Type B pancreatic cell (in vitro differentiated cells): Measurements from ENCODE around the gene MYO3A. TPM values are rescaled to one million over a fixed set of nuclear protein-coding genes. Genes with fewer than 3 reads are reported as not detected.

Experiments used
- DNase-seq: peaks from one replicate; pipeline ENCODE4 v3.0.0; 2021; ENCODE audit warnings: mixed read lengths; ENCODE audit not compliant: unreplicated experiment; ENCODE audit errors: extremely low spot score
- H3K27ac Mint-ChIP-seq: 2 replicates; pipeline ENCODE4 v1.8.0; 2021; ENCODE audit warnings: mild to moderate bottlenecking, mixed read lengths
- H3K27me3 Mint-ChIP-seq: 2 replicates; pipeline ENCODE4 v1.8.0; 2021; ENCODE audit warnings: mixed read lengths
- H3K36me3 Mint-ChIP-seq: 2 replicates; pipeline ENCODE4 v1.8.0; 2021; ENCODE audit warnings: mixed read lengths
- H3K4me1 Mint-ChIP-seq: one replicate; pipeline ENCODE4 v1.8.0; 2021; ENCODE audit warnings: mixed read lengths; ENCODE audit not compliant: unreplicated experiment
- H3K4me3 Mint-ChIP-seq: 2 replicates; pipeline ENCODE4 v1.8.0; 2021; ENCODE audit warnings: mild to moderate bottlenecking, mixed read lengths
- H3K9me3 Mint-ChIP-seq: 2 replicates; pipeline ENCODE4 v1.8.0; 2021; ENCODE audit warnings: mixed read lengths
- CTCF ChIP-seq: fragments of 200-600 bp; sonication (generic); conservative IDR thresholded peaks from 2 replicates; pipeline ENCODE4 v1.5.0; 2021; ENCODE audit warnings: antibody characterized with exemption, mild to moderate bottlenecking
- total RNA-seq: library from RNA; stranded (reverse); gene quantifications from 2 replicates; pipeline ENCODE4 v1.2.1, GENCODE V29; 2021; ENCODE audit warnings: low replicate concordance

Gene MYO3A
- total RNA-seq, 1 donor from 2014 or later = 11.2 TPM

- no peaks in the 10 kb centered on the region for H3K36me3 Mint-ChIP-seq
- H3K4me1 Mint-ChIP-seq = no peaks in the 10 kb centered on the region
- no peak for DNase-seq
- no peak overlapping the region for H3K27ac Mint-ChIP-seq
- H3K27me3 Mint-ChIP-seq = no peaks in the 10 kb centered on the region
- no peaks in the 10 kb centered on the region for H3K9me3 Mint-ChIP-seq
- TF ChIP-seq CTCF = no peak
- H3K4me3 Mint-ChIP-seq = no peak overlapping the region
Observed at GRCh38 chr10:26081459-26081858, 147.4 kb downstream of the MYO3A start.

- no peaks in the 10 kb centered on the region for H3K9me3 Mint-ChIP-seq
- no peaks in the 10 kb centered on the region for H3K36me3 Mint-ChIP-seq
- H3K4me1 Mint-ChIP-seq = no peaks in the 10 kb centered on the region
- no peak for DNase-seq
- no peak overlapping the region for H3K27ac Mint-ChIP-seq
- no peak for TF ChIP-seq CTCF
- H3K4me3 Mint-ChIP-seq = no peak overlapping the region
- H3K27me3 Mint-ChIP-seq = no peaks in the 10 kb centered on the region
Observed at GRCh38 chr10:26085549-26085948, 151.5 kb downstream of the MYO3A start.

- no peak for DNase-seq
- Mint-ChIP-seq H3K27ac (no peak overlapping the region), H3K27me3 (no peaks in the 10 kb centered on the region), H3K4me1 (no peaks in the 10 kb centered on the region), H3K9me3 (no peaks in the 10 kb centered on the region), H3K4me3 (no peak overlapping the region), H3K36me3 (no peaks in the 10 kb centered on the region)
- TF ChIP-seq CTCF = no peak
Observed at GRCh38 chr10:26087666-26088065, 153.6 kb downstream of the MYO3A start.

GRCh38 chr10:26090026-26090425 lies 156.0 kb downstream of the MYO3A start:
- H3K27me3 Mint-ChIP-seq = no peaks in the 10 kb centered on the region
- no peak overlapping the region for H3K27ac Mint-ChIP-seq
- no peaks in the 10 kb centered on the region for H3K36me3 Mint-ChIP-seq
- H3K4me3 Mint-ChIP-seq = no peak overlapping the region
- H3K9me3 Mint-ChIP-seq = no peaks in the 10 kb centered on the region
- DNase-seq = no peak
- H3K4me1 Mint-ChIP-seq = no peaks in the 10 kb centered on the region
- no peak for TF ChIP-seq CTCF

GRCh38 chr10:26090762-26091161 lies 156.7 kb downstream of the MYO3A start:
- DNase-seq = no peak
- no peaks in the 10 kb centered on the region for H3K36me3 Mint-ChIP-seq
- no peak overlapping the region for H3K27ac Mint-ChIP-seq
- H3K9me3 Mint-ChIP-seq = no peaks in the 10 kb centered on the region
- no peak for TF ChIP-seq CTCF
- H3K27me3 Mint-ChIP-seq = no peaks in the 10 kb centered on the region
- H3K4me3 Mint-ChIP-seq = no peak overlapping the region
- H3K4me1 Mint-ChIP-seq = no peaks in the 10 kb centered on the region

GRCh38 chr10:26093229-26093628 lies 159.2 kb downstream of the MYO3A start:
- no peak overlapping the region for H3K27ac Mint-ChIP-seq
- no peaks in the 10 kb centered on the region for H3K4me1 Mint-ChIP-seq
- TF ChIP-seq CTCF = no peak
- H3K4me3 Mint-ChIP-seq = no peak overlapping the region
- no peaks in the 10 kb centered on the region for H3K27me3 Mint-ChIP-seq
- no peaks in the 10 kb centered on the region for H3K9me3 Mint-ChIP-seq
- no peaks in the 10 kb centered on the region for H3K36me3 Mint-ChIP-seq
- DNase-seq = no peak
